ENCODE measurements around the gene ENO4.

Gene ENO4

GRCh38 chr10:116835658-116836057 lies 13.6 kb upstream of the ENO4 start:
- ChIA-PET CTCF (interaction anchor here (0.6 to 1.3 kb wide), 4 partner anchors 26 to 335 kb away, joined by 3 to 4 read pairs (median 4); no protein-coding TSS in a partner anchor), POLR2A (no interaction called here)
- no peak for DNase-seq (ENCODE audit: extremely low spot score)
- TF ChIP-seq LEF1 (IDR thresholded peaks at IDR 0.05; ENCODE audit: borderline replicate concordance): no peak
- no peak for TF ChIP-seq BHLHE40 (IDR thresholded peaks at IDR 0.05; ENCODE audit: borderline replicate concordance)
- no peak for TF ChIP-seq FOXA1 (IDR thresholded peaks at IDR 0.05)
- TF ChIP-seq SUZ12 (IDR thresholded peaks at IDR 0.05): no peak
- TF ChIP-seq HDGF (IDR thresholded peaks at IDR 0.05; ENCODE audit: borderline replicate concordance): no peak
- no peak for TF ChIP-seq ELF4 (IDR thresholded peaks at IDR 0.05)
- no peak for TF ChIP-seq CTBP1 (IDR thresholded peaks at IDR 0.05; ENCODE audit: borderline replicate concordance)
- TF ChIP-seq ZNF384 (IDR thresholded peaks at IDR 0.05): no peak
- TF ChIP-seq NFRKB (IDR thresholded peaks at IDR 0.05): no peak

DNA sequence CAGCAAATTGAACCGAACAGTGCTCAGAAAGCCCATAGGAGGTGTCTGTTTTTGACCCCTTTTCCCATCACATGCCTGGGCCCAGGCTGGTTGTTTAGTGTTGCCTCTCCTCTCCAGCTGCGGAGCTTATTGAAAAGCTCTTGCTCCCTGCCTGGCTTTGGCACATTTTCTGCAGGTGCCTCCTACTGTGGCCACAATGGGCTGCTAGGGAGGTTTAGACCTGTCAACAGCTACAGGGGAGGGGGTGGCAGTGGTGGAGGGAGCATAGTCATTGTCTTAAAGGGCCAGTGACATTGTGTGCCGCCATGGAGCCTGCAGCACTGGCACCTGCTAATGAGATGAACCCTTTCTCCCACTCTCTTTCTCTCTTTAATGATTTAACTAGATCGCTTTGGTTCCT lies 13.2 kb upstream of the ENO4 start:
- POLR2A ChIA-PET: no interaction called here
- TF ChIP-seq CTBP1 (IDR thresholded peaks at IDR 0.05; ENCODE audit: borderline replicate concordance): no peak
- CTCF ChIA-PET: interaction anchor here (0.8 to 1.3 kb wide), 3 partner anchors 27 to 334 kb away, joined by 3 to 4 read pairs (median 3); no protein-coding TSS in a partner anchor
- no peak for DNase-seq (ENCODE audit: extremely low spot score)

DNA sequence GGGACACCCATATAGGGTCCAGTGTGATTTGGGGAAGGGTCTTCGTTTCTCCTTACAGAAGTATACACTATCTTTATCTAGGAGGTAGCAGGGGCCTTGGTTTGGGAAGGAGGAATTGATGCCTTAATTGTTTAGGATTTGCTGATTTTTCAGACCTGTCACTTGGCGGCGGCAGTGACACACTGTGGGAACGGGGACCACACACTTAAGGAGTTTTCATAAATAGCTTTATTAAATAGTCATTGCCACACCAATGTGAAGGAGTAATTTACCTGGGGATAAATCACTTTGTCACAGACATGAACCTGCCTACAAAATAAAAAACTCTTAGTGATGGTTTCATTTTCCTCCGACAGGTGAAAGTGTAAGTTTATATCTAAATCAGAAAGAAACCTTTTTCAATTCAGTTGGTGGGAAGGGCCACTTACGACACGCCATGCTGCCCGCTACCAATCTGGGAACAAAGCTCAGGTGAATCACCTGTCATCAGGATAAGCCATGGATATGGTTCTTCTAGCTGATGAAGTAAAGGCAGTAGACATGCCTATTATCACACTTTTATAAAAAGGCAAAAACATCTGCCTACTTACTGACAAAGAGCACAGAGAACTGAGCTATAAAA lies 12.3 kb upstream of the ENO4 start:
- TF ChIP-seq TARDBP (IDR thresholded peaks at IDR 0.05) (no peak), FOXM1 (IDR thresholded peaks at IDR 0.05; ENCODE audit: borderline replicate concordance) (no peak), FOXA1 (IDR thresholded peaks at IDR 0.05) (no peak), SP1 (IDR thresholded peaks at IDR 0.05) (no peak), L3MBTL2 (conservative IDR thresholded peaks at IDR 0.05) (no peak), SUZ12 (IDR thresholded peaks at IDR 0.05) (no peak), LEF1 (IDR thresholded peaks at IDR 0.05; ENCODE audit: borderline replicate concordance) (no peak), BHLHE40 (IDR thresholded peaks at IDR 0.05; ENCODE audit: borderline replicate concordance) (no peak), ZNF384 (IDR thresholded peaks at IDR 0.05) (no peak), HDGF (IDR thresholded peaks at IDR 0.05; ENCODE audit: borderline replicate concordance) (no peak), ELF4 (IDR thresholded peaks at IDR 0.05) (no peak), FOXK2 (IDR thresholded peaks at IDR 0.05) (no peak), NFRKB (IDR thresholded peaks at IDR 0.05) (no peak), ARNT (IDR thresholded peaks at IDR 0.05) (no peak)
- TF ChIP-seq, protein P1, sequence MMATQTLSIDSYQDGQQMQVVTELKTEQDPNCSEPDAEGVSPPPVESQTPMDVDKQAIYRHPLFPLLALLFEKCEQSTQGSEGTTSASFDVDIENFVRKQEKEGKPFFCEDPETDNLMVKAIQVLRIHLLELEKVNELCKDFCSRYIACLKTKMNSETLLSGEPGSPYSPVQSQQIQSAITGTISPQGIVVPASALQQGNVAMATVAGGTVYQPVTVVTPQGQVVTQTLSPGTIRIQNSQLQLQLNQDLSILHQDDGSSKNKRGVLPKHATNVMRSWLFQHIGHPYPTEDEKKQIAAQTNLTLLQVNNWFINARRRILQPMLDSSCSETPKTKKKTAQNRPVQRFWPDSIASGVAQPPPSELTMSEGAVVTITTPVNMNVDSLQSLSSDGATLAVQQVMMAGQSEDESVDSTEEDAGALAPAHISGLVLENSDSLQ (IDR thresholded peaks at IDR 0.05): no peak
- CTCF ChIA-PET: interaction anchor here (0.6 to 3.4 kb wide), 5 partner anchors 10 to 338 kb away, joined by 3 to 16 read pairs (median 3); no protein-coding TSS in a partner anchor
- POLR2A ChIA-PET: interaction anchor here (0.9 kb wide), 1 partner anchor 12 kb away, joined by 5 read pairs; the partner anchor contains the start of gene ENO4
- no peak for DNase-seq (ENCODE audit: extremely low spot score)

- TF ChIP-seq, protein P1 (IDR thresholded peaks at IDR 0.05): no peak
- TF ChIP-seq CTBP1 (IDR thresholded peaks at IDR 0.05; ENCODE audit: borderline replicate concordance) (no peak), BHLHE40 (IDR thresholded peaks at IDR 0.05; ENCODE audit: borderline replicate concordance) (no peak), SP1 (IDR thresholded peaks at IDR 0.05) (no peak), ELF4 (IDR thresholded peaks at IDR 0.05) (no peak), FOXA1 (IDR thresholded peaks at IDR 0.05) (no peak), FOXK2 (IDR thresholded peaks at IDR 0.05) (no peak), FOXM1 (IDR thresholded peaks at IDR 0.05; ENCODE audit: borderline replicate concordance) (no peak), ZNF384 (IDR thresholded peaks at IDR 0.05) (no peak), TARDBP (IDR thresholded peaks at IDR 0.05) (no peak), NFRKB (IDR thresholded peaks at IDR 0.05) (no peak), HDGF (IDR thresholded peaks at IDR 0.05; ENCODE audit: borderline replicate concordance) (no peak), LEF1 (IDR thresholded peaks at IDR 0.05; ENCODE audit: borderline replicate concordance) (no peak), ARNT (IDR thresholded peaks at IDR 0.05) (no peak), L3MBTL2 (conservative IDR thresholded peaks at IDR 0.05) (no peak), SUZ12 (IDR thresholded peaks at IDR 0.05) (no peak)
- POLR2A ChIA-PET: interaction anchor here (3.2 kb wide), 1 partner anchor 11 kb away, joined by 15 read pairs; the partner anchor contains the start of gene ENO4
- CTCF ChIA-PET: interaction anchor here (0.8 to 3.4 kb wide), 3 partner anchors 11 to 337 kb away, joined by 3 to 16 read pairs (median 4); no protein-coding TSS in a partner anchor
- DNase-seq (ENCODE audit: extremely low spot score): no peak
Measured at GRCh38 chr10:116838143-116838725, 11.1 kb upstream of the ENO4 start.

- TF ChIP-seq FOXM1 (IDR thresholded peaks at IDR 0.05; ENCODE audit: borderline replicate concordance): no peak
- TF ChIP-seq FOXA1 (IDR thresholded peaks at IDR 0.05): no peak
- no peak for TF ChIP-seq ELF4 (IDR thresholded peaks at IDR 0.05)
- TF ChIP-seq ARNT (IDR thresholded peaks at IDR 0.05): no peak
- no peak for TF ChIP-seq SUZ12 (IDR thresholded peaks at IDR 0.05)
- TF ChIP-seq HDGF (IDR thresholded peaks at IDR 0.05; ENCODE audit: borderline replicate concordance): no peak
- TF ChIP-seq LEF1 (IDR thresholded peaks at IDR 0.05; ENCODE audit: borderline replicate concordance): no peak
- POLR2A ChIA-PET: interaction anchor here (3.2 kb wide), 1 partner anchor 9 kb away, joined by 15 read pairs; the partner anchor contains the start of gene ENO4
- no peak for DNase-seq (ENCODE audit: extremely low spot score)
- CTCF ChIA-PET: interaction anchor here (0.8 kb wide), 1 partner anchor 9 kb away, joined by 3 read pairs; the partner anchor contains the start of gene ENO4
Measured at GRCh38 chr10:116840389-116841075, 8.8 kb upstream of the ENO4 start.

DNA sequence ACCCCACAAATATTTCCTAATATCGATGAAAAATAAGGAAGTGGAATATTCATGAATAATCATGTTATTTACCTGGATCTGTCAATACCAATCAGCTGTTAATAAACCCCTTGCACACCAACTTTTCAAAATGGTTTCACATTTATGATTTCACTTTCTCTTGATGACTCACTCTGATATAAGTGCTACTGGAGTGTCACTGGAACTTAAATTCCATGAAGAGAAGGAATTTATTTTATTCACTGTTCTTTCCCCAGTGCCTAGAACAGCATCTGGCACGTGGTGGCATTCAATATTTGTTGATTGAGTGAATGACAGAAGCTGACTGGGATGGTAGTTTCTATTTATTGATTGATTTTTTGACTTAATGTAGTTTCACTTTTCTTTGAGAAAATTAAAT lies 3.5 kb upstream of the ENO4 start:
- ChIA-PET CTCF (no interaction called here), POLR2A (no interaction called here)
- DNase-seq (ENCODE audit: extremely low spot score): no peak
- TF ChIP-seq, protein P1 (IDR thresholded peaks at IDR 0.05): no peak
- TF ChIP-seq TARDBP (IDR thresholded peaks at IDR 0.05) (no peak), LEF1 (IDR thresholded peaks at IDR 0.05; ENCODE audit: borderline replicate concordance) (no peak), ELF4 (IDR thresholded peaks at IDR 0.05) (no peak)
